NCI-H1092 (cell line): ENCODE data around the gene NPR1.
"Not testable (repeated sequence)": the region's sequence is repeated elsewhere in the genome, so short reads cannot be mapped to it uniquely, and the experiment has no call there.

ENCODE experiments used
- DNase-seq: peaks from one replicate; lab custom pipeline; 2025; lab: John Stamatoyannopoulos, UW

Gene NPR1

DNA sequence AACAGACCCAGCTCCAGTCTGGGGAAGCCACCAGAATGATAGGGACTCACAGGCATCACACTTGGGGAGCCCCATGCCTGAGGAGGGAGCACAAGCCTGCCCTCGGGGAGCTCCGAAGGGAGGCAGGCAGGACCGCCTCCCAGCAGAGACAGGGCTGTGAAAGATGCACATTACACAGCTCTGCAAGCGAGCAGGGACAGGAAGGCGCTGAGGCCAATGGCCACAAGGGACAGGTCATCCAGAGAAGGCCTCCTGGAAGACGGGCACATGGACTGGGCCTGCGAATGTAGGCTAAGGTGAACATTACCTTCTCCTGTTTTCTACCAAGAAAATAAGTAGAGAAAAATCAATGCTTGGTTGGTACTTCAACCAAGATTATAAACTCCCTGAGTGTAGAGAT, 4.2 kb downstream of the NPR1 start:
- no peak for DNase-seq

DNA sequence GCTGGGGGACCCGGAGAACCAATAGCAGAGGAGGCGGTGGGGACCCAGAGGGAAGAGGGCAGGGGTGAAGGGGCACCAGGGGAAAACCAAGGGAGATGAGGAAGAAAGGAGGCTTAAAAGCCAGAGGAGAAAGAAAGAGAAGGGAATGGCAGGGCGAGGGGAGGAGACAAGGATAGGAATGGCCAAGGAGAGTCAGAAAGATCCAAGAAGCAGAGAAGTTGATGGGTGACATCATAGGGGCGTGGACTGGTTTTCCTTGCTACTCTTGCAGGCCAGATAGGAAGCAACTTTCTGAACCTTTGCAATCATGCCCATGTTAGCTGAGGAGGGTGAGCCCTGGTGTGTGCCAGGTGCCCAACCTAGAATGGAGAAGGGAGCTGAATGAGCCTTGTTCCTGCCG, 5.4 kb downstream of the NPR1 start:
- DNase-seq, result no peak

DNA sequence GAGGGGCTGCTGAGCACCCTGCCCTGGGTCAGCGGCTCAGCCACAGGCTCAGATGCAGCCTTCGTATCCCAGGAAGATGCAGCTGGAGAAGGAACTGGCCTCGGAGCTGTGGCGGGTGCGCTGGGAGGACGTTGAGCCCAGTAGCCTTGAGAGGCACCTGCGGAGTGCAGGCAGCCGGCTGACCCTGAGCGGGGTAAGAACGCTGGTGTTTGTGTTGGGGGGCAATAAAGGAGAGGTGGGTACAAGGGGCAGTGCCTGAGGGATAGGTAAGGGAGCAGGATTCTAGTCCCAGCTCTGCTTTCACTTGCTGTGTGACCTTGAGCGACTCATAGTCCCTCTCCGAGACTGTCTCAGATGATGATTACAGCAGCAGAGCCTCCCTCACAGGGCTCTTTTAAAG, 6.4 kb downstream of the NPR1 start:
- DNase-seq, result no peak

DNA sequence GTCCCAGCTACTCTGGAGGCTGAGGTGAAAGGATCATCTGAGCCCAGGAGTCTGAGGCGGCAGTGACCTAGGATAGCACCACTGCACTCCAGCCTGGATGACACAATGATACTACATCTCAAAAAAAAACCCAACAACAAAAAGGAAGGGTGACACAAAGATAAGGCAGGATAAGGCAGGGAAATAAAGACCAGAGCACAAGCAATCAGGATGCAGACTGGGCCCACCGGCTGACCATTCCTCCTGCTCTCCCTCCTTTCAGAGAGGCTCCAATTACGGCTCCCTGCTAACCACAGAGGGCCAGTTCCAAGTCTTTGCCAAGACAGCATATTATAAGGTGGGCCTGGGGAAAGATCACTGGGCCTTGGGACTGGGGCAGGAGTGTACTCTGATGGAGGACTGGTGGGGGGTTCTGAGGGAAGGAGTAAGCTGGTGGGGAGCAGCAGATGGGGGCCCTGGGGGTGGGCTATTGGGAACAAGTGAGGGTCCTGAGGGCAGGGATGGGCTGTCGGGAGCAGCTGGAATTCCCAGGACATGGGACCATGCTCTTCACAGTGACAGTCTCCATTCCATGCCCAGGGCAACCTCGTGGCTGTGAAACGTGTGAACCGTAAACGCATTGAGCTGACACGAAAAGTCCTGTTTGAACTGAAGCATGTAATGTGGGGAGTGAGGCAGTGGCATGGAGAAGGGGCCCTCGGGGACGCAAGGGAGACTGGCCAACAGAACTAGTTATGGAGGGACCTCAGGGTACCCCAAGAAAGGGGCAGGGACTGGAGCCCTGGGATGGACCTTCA, 7.3 kb downstream of the NPR1 start:
- no peak for DNase-seq

DNA sequence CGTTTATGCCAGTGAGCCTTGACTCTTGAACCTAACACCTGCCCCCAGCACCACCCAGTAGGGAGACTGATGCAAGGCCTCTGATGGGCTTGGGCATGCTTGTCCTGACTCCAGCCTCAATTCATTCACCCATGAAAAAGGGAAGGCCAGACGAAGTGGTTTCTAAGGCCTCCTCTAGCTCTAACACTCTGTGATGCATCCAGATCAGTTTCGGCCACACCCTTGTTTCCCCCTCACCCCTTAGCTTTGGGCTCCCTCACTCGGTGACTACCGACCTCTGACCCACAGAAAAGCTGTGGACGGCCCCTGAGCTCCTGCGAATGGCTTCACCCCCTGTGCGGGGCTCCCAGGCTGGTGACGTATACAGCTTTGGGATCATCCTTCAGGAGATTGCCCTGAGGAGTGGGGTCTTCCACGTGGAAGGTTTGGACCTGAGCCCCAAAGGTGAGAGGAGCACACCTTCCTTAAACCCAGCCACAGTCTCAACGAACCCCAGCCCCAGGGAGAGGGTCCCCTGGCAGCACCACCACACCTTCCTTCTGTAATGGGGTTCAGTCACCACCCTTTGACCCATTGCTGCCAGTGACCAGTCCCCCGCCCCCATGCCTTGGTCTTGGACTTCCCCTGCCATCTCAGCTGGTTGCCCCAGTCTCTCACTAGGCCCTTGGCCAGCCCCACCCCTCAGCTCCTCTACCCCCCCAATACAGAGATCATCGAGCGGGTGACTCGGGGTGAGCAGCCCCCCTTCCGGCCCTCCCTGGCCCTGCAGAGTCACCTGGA, 9.0 kb downstream of the NPR1 start:
- no peak for DNase-seq

DNA sequence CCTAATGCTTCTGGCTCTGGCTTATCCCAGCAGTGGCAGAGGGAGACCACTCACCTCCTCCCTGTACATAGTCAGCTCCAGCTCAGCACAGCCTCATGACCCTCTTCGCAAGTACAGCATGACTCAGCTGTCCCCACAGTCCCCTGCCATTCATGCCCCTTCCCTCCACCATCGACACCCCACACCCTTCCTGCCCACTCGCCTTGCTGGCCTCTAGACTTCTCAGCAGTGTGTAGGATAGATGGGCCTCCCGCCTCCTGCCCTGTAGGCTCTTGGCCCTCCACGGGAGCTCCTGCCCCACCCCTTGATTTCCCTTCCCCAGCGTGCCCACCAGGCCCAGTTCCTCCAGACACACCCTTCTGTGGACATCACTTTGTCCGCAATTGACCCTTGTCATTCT, 9.8 kb downstream of the NPR1 start:
- no peak for DNase-seq

DNA sequence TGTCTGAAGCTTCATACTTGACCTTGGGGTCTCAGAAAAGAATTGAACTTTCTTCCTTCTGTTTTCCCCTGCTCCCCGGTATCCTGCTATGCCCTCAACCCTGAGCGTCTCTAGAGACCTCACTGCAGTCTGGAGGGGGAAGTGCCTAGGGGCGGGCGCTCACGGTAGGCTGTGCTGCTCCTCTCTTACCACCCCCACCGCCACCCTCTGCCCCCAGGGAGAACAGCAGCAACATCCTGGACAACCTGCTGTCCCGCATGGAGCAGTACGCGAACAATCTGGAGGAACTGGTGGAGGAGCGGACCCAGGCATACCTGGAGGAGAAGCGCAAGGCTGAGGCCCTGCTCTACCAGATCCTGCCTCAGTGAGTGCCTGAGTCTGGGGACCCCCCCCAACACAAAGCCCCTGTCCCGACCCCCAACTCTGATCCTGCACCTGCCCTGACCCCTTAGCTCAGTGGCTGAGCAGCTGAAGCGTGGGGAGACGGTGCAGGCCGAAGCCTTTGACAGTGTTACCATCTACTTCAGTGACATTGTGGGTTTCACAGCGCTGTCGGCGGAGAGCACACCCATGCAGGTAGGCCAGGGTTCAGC, 10.3 kb downstream of the NPR1 start:
- no peak for DNase-seq

DNA sequence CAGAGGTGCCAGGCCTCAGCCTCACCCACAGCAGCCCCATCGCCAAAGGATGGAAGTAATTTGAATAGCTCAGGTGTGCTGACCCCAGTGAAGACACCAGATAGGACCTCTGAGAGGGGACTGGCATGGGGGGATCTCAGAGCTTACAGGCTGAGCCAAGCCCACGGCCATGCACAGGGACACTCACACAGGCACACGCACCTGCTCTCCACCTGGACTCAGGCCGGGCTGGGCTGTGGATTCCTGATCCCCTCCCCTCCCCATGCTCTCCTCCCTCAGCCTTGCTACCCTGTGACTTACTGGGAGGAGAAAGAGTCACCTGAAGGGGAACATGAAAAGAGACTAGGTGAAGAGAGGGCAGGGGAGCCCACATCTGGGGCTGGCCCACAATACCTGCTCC, 15.0 kb downstream of the NPR1 start:
- DNase-seq, result no peak

DNA sequence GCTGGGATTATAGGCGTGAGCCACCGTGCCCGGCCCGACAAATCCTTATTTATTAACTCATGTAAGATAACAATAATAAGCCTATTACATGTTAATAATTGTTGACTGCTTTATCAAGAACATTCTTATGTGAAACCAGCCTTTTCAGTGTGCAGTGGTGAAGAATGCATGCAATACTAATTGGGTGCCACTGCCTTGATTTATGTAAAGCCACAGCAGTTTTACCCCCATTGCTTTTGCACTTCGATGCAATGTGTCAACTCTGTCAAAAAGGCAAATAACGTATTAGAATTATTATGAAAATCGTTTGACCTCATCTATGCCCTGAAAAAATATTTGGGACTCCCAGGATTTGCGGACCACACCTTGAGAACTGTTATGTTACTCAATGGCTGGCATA, 18.3 kb downstream of the NPR1 start:
- no peak for DNase-seq

DNA sequence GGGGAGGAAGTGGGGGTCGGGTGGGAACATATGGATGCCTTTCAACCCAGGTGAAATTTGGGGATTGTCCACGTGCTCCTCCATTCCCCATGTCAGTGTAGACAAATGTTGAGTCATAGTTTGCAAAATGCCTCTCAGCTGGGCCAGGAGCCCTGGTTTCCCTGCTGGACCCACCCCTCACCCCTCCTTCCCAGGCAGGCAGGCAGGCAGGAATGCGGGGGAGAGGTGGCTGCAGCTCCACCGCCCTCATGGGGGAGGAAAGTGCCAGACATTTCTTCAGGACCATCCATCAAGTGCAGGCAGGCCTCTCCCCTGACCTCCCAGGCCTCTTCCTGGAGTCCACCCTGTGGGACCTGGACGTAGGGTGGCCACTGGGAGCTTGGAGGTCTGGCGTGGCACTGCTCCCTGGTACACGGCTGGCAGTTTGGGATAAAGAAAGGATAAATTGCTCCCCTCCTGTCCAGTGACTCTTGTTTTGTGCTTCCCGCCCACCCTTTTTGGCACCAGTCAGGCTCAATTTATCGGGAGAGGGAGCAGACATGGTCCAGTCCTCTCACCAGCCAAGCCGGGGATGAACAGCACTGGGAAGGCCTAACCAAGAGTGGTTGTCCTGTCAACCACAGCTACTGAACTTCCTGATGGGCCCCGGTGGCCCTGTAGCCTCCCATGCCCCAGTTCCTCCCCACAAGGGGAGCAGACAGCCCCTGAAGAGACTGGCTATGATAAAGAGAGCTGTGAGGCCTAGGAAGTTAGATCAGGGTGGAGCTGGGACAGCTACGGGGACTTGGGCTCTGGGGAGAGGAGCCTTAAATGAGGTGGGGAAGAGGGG, 18.9 kb downstream of the NPR1 start:
- DNase-seq, result no peak

DNA sequence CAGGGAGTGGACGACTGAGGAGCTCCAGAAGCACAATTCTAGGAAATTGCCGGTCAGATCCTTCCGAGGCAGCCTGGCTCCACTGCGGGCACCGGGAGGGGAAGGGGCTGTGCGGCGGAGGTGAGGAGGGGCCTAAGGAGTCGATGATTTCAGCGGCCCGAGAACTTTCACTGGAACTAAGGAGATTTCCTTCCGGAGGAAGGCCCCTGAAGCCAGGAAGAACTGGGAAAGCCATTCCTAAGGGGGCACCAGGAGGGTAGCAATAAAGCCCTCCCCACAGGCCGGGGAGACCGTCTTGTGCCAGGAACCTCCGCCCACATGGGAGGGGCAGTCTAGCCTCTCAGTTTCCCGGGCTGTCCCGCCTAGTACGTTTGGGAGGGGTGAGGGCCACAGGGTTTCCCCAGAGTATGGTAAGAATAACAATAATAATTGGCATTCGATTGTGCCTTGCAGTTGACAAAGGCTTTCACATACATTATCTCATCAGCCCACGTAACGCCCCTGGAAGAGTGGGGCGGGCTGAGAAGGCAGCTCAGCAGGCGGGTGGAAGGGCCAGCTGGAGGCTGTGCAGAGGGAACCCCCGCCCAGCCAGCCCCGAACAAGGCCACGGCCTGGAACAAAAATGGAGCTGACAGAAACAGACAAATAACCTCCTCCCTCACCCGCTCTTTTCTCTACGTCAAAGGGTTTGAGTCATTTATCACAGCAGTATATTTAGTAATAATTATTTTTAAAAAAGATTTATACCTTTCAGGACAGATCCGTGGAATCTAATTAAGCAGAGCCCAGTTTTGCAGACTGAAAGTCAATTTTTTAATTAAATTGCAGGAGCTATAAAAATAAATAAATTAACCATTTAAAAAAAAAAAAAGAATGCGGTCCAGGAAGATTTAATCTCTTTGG, 19.8 kb downstream of the NPR1 start:
- DNase-seq, result no peak

DNA sequence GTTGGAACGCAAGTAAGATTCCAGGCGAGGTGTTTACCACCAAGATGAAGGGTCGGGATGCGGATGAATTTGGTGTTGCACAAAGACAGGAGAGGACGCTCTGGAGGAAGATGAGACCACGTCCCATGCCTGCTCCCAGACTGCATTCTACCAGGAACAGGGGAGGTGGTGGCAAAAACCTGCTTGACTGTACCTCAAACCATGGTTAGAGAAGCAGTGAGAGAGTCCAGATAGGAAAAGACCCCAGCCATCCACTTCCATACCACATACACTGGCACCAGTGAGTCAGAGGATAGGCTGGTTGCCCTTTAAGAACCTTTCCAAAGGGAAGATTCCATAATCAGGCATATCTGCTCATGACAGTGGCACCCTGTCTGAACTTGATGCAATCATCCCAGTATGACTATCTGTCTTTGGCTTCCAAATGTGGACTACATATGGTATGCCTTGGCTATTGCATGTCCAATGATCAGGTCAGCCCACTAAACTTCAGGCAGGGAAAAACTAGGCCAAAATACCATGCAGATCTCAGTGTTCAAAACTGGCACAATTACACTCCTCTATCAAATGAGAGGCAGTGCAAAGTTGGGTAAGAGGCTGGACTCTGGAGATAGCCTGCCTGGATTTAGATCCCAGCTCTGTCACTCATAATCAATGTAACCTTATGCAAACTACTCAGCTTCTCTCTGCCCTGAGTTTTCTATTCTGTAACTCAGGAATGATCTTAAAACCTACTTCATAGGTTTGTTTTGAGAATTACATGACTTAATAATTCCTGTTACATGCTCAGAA, 20.6 kb downstream of the NPR1 start:
- DNase-seq, result no peak

DNA sequence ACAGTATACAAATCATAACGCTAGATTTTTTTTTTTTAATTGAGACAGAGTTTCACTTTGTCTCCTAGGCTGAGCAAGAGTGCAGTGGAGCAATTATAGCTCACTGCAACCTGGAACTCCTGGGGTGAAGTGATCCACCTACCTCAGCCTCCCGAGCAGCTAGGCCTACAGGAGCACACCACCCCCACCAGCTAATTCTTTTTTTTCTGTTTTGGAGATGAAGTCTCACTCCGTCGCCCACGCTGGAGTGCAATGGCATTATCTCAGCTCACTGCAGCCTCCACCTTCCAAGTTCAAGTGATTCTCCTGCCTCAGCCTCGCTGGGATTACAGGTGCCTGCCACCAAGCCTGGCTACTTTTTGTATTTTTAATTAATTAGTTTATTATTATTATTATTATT, 21.3 kb downstream of the NPR1 start:
- no peak for DNase-seq

DNA sequence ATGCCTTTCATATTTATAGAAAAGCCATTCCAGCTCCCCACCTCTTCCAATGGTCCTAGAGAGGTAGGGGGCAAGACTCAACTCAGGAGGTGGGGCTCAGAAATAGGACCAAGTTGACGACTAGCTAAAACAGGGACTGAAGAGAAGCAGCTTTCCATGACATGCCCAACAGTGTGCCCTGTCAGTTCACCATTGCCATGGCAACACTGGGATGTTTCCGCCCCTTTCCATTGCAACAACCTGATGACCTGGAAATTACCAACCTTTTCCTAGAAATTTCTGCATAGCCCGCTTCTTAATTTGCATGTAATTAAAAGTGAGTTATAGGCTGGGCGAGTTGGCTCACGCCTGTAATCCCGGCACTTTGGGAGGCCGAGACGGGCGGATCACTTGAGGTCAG, 27.0 kb downstream of the NPR1 start:
- DNase-seq, result no peak

DNA sequence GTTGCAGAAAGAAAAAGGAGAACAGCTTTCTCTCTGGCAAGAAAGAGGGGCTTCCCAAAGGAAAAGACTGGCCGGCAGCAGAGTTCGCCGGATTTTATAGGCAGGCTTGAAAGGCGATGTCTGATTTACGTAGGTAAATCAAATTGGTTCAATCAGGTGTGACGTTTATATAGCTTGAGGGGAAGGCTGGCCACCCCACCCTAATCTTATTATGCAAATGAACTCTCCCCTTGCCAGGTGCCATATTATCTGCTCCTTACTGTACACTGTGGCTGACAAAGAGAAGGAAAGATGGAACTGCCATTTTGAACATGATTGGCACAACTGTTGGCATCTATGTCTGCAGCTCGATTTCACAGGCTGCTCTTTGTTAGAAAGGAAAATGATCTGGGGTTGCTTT, 32.5 kb downstream of the NPR1 start:
- DNase-seq, result no peak

DNA sequence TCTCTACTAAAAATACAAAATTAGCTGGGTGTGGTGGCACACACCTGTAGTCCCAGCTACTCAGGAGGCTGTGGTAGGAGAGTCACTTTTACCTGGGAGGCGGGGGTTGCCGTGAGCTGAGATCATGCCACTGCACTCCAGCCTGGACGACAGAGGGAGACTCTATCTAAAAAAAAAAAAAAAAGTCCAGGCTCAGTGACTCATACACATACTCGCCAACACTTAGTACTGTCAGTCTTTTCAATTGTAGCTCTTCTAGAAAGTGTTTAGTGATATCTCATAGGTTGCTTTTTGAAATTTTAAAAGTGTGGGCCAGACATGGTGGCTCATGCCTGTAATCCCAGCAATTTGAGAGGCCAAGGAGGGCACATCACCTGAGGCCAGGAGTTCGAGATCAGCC, 37.7 kb downstream of the NPR1 start:
- DNase-seq, result not testable (repeated sequence)

DNA sequence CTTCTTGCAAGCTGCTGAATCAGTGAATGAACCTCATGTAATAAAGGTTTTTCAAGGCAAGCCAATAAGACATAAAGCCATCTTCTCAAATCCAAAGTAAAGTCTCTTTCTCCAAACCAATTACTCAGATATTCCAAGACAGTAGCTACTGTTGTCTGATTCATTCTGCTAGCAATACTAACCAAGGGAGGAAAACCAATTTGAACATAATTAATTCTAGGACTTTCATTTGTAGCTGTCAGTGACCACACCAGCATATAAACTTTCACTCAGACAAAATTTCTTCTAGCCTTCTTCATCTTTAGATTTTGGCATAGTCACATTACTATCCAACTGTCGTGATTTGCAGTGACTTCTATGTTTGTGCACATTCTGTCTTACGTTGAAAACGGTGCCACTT, 38.8 kb downstream of the NPR1 start:
- no peak for DNase-seq

DNA sequence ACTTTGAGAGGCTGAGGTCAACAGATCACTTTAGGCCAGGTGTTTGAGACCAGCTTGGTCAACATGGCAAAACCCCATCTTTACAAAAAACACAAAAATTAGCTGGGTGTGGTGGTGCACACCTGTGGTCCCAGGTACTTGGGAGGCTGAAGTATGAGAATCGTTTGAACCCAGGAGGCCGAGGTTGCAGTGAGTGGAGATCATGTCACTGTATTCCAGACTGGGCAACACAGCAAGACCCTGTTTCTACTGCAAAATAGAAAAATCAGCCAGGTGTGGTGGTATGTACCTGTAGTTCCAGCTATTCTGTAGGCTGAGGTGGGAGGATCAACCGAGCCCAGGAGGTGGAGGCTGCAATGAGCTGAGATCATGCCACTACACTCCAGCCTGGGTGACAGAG, 45.2 kb downstream of the NPR1 start:
- no peak for DNase-seq

DNA sequence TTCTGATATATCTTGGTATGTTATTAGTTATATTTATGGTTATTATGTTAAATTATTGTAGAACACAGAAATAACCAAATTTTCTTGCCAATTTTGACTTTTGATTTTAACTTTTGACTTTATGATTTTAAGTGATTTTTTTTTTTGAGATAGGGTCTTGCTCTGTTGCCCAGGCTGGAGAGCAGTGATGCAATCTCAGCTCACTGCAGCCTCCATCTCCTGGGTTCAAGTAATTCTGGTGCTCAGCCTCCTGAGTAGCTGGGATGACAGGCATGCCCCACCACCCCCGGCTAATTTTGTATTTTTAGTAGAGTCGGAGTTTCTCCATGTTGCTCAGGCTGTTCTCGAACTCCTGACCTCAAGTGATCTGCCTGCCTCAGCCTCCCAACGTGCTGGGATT, 46.1 kb downstream of the NPR1 start:
- not testable (repeated sequence) for DNase-seq
